ENCODE results near the gene SETD7. TPM values are rescaled to one million over a fixed set of nuclear protein-coding genes. Genes with fewer than 3 reads are reported as not detected.

SETD7 gene
- polyA plus RNA-seq, 3 donors: 14.1 to 16.8 (median 15.4) TPM

DNA sequence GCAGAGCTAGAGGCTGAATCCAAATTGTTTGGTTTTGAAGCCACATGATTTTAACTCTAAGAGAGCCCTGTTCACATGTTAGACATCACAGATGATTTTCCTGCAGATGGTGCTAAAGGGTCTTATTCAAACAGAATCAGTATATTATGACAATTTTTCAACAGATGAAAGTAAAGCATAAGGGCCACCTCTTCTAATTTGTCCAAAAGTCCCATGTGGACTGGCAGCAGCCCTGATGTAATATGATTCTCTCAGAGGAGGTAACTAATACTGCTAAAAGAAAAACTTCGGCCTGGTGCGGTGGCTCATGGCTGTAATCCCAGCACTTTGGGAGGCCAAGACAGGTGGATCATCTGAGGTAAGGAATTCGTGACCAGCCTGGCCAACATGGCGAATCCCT lies 26.0 kb upstream of the SETD7 start:
- H3K79me2 ChIP-seq (ENCODE audit: insufficient read depth, low read length): no peaks in the 10 kb centered on the region
- H3K27me3 ChIP-seq (ENCODE audit: control insufficient read depth in 2 of 2, insufficient read depth in 2 of 2, low read length in 2 of 2): no peaks in the 10 kb centered on the region
- no peak for DNase-seq
- H4K20me1 ChIP-seq (ENCODE audit: insufficient read depth, low read length): no peaks in the 10 kb centered on the region
- no peak overlapping the region for H3K27ac ChIP-seq (ENCODE audit: low read depth in 1 of 2, low read length in 2 of 2)
- Mint-ChIP-seq H3K9me3 (no peaks in the 10 kb centered on the region), H3K27me3 (ENCODE audit: low read depth in 3 of 3) (peaks cover 0 to 2% (median 0%) of the 10 kb centered on the region in 3 donors), H3K27ac (no peak overlapping the region), H3K36me3 (no peaks in the 10 kb centered on the region), H3K4me3 (no peak overlapping the region), H3K4me1 (no peaks in the 10 kb centered on the region)
- no peak overlapping the region for H3K4me3 ChIP-seq (replicated peaks in 1 of 3; ENCODE audit: low read depth in 2 of 3, low read length in 3 of 3)
- no peaks in the 10 kb centered on the region for H3K36me3 ChIP-seq (replicated peaks in 1 of 2; ENCODE audit: control insufficient read depth in 1 of 2, insufficient read depth in 2 of 2, low read length in 2 of 2)
- H3K9ac ChIP-seq (ENCODE audit: insufficient read depth, low read length, poor library complexity, severe bottlenecking): no peak overlapping the region
- no peaks in the 10 kb centered on the region for H3K4me1 ChIP-seq (ENCODE audit: control insufficient read depth in 1 of 2, insufficient read depth in 2 of 2, low read length in 2 of 2)
- no peak overlapping the region for H2AFZ ChIP-seq (ENCODE audit: insufficient read depth, low read depth, low read length, poor library complexity, severe bottlenecking)
- TF ChIP-seq, protein P1, sequence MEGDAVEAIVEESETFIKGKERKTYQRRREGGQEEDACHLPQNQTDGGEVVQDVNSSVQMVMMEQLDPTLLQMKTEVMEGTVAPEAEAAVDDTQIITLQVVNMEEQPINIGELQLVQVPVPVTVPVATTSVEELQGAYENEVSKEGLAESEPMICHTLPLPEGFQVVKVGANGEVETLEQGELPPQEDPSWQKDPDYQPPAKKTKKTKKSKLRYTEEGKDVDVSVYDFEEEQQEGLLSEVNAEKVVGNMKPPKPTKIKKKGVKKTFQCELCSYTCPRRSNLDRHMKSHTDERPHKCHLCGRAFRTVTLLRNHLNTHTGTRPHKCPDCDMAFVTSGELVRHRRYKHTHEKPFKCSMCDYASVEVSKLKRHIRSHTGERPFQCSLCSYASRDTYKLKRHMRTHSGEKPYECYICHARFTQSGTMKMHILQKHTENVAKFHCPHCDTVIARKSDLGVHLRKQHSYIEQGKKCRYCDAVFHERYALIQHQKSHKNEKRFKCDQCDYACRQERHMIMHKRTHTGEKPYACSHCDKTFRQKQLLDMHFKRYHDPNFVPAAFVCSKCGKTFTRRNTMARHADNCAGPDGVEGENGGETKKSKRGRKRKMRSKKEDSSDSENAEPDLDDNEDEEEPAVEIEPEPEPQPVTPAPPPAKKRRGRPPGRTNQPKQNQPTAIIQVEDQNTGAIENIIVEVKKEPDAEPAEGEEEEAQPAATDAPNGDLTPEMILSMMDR (IDR thresholded peaks at IDR 0.05): no peak
- 100% methylated on average over 2 of the region's 4 CpGs for WGBS (ENCODE audit: insufficient coverage)
- H3K4me2 ChIP-seq (replicated peaks; ENCODE audit: extremely low read depth, low read length, poor library complexity, severe bottlenecking): no peak overlapping the region
- no peaks in the 10 kb centered on the region for H3K9me3 ChIP-seq (replicated peaks in 1 of 2; ENCODE audit: control insufficient read depth in 1 of 2, insufficient read depth in 1 of 2, low read length in 2 of 2)
- intact Hi-C loops (cut with micrococcal nuclease): no loop called here

DNA sequence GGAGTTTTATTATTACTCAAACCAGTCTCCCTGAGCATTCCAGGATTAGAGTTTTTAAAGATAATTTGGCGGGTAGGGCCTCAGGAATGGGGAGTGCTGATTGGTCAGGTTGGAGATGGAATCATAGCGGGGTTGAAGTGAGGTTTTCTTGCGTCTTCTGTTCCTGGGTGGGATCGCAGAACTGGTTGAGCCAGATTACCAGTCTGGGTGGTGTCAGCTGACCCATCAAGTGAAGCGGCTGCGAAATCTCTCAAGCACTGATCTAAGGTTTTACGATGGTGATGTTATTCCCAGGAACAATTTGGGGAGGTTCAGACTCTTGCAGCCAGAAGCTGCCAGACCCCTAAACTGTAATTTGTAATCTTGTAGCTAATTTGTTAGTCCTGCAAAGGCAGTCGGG lies 25.1 kb upstream of the SETD7 start:
- no peak overlapping the region for H3K4me3 Mint-ChIP-seq
- Histone ChIP-seq H3K4me3 (replicated peaks in 1 of 3; ENCODE audit: low read depth in 2 of 3, low read length in 3 of 3) (no peak overlapping the region), H3K9ac (ENCODE audit: insufficient read depth, low read length, poor library complexity, severe bottlenecking) (no peak overlapping the region), H3K4me2 (replicated peaks; ENCODE audit: extremely low read depth, low read length, poor library complexity, severe bottlenecking) (no peak overlapping the region), H3K36me3 (replicated peaks in 1 of 2; ENCODE audit: control insufficient read depth in 1 of 2, insufficient read depth in 2 of 2, low read length in 2 of 2) (no peaks in the 10 kb centered on the region), H3K4me1 (ENCODE audit: control insufficient read depth in 1 of 2, insufficient read depth in 2 of 2, low read length in 2 of 2) (no peaks in the 10 kb centered on the region), H3K79me2 (ENCODE audit: insufficient read depth, low read length) (no peaks in the 10 kb centered on the region), H4K20me1 (ENCODE audit: insufficient read depth, low read length) (no peaks in the 10 kb centered on the region), H3K9me3 (replicated peaks in 1 of 2; ENCODE audit: control insufficient read depth in 1 of 2, insufficient read depth in 1 of 2, low read length in 2 of 2) (no peaks in the 10 kb centered on the region), H3K27me3 (ENCODE audit: control insufficient read depth in 2 of 2, insufficient read depth in 2 of 2, low read length in 2 of 2) (no peaks in the 10 kb centered on the region), H2AFZ (ENCODE audit: insufficient read depth, low read depth, low read length, poor library complexity, severe bottlenecking) (no peak overlapping the region), H3K27ac (ENCODE audit: low read depth in 1 of 2, low read length in 2 of 2) (no peak overlapping the region)
- intact Hi-C loops (cut with micrococcal nuclease): no loop called here
- H3K9me3 Mint-ChIP-seq: no peaks in the 10 kb centered on the region
- no peak for DNase-seq
- H3K27me3 Mint-ChIP-seq (ENCODE audit: low read depth in 3 of 3): peaks cover 0 to 1% (median 0%) of the 10 kb centered on the region in 3 donors
- no peak overlapping the region for H3K27ac Mint-ChIP-seq
- no peaks in the 10 kb centered on the region for H3K36me3 Mint-ChIP-seq
- TF ChIP-seq, protein P1 (IDR thresholded peaks at IDR 0.05): no peak
- no peaks in the 10 kb centered on the region for H3K4me1 Mint-ChIP-seq
- WGBS (ENCODE audit: insufficient coverage): 97% methylated on average over 6 of the region's 8 CpGs

All from CD14-positive monocyte (primary cell).